H54 (cell line): Measurements from ENCODE around the gene CLCN3.
A peak's percentile ranks its signal among the peaks of the same experiment; 100 is the strongest.

Experiments
- DNase-seq: peaks from one replicate; pipeline ENCODE4 v3.0.0; 2011; ENCODE audit warnings: low spot score, mixed read lengths; ENCODE audit not compliant: insufficient read length
- FAIRE-seq: peaks from 3 replicates; lab custom pipeline; 2011; peaks lifted over from hg19 to GRCh38; lab: Jason Lieb, UNC
- POLR2A ChIP-seq: IDR thresholded peaks from 2 replicates; pipeline ENCODE4 v1.6.1; 2011; ENCODE audit warnings: low read depth, mild to moderate bottlenecking, low read length

Gene CLCN3

GRCh38 chr4:169655401-169655800, 35.0 kb downstream of the CLCN3 start:
- no peak for TF ChIP-seq POLR2A
- no peak for DNase-seq
- no peak for FAIRE-seq

- FAIRE-seq, result no peak
- TF ChIP-seq POLR2A, result no peak
- DNase-seq, result no peak
Measured at GRCh38 chr4:169657470-169658107, 37.2 kb downstream of the CLCN3 start.

GRCh38 chr4:169658196-169658595, 37.8 kb downstream of the CLCN3 start:
- TF ChIP-seq POLR2A, result no peak
- no peak for FAIRE-seq
- DNase-seq, result no peak

- DNase-seq (no peak), FAIRE-seq (peak; percentile 15)
- no peak for TF ChIP-seq POLR2A
Measured at GRCh38 chr4:169658975-169659715, 38.8 kb downstream of the CLCN3 start.

- DNase-seq, result peak; percentile 29
- TF ChIP-seq POLR2A, result no peak
- FAIRE-seq, result peak; percentile 99
Measured at GRCh38 chr4:169659716-169660670, 39.6 kb downstream of the CLCN3 start.

- no peak for DNase-seq
- no peak for FAIRE-seq
- TF ChIP-seq POLR2A, result no peak
Measured at GRCh38 chr4:169660929-169661328, 40.6 kb downstream of the CLCN3 start.

GRCh38 chr4:169661761-169662160, 41.4 kb downstream of the CLCN3 start:
- TF ChIP-seq POLR2A, result no peak
- no peak for FAIRE-seq
- DNase-seq, result no peak

- FAIRE-seq (no peak), DNase-seq (no peak)
- TF ChIP-seq POLR2A, result no peak
Measured at GRCh38 chr4:169662206-169662605, 41.8 kb downstream of the CLCN3 start.

- no peak for TF ChIP-seq POLR2A
- DNase-seq (no peak), FAIRE-seq (no peak)
Measured at GRCh38 chr4:169663402-169663801, 43.0 kb downstream of the CLCN3 start.

GRCh38 chr4:169663831-169664230, 43.5 kb downstream of the CLCN3 start:
- no peak for TF ChIP-seq POLR2A
- DNase-seq, result peak; percentile 4
- peak; percentile 77 for FAIRE-seq

GRCh38 chr4:169664615-169665014, 44.2 kb downstream of the CLCN3 start:
- FAIRE-seq (no peak), DNase-seq (no peak)
- no peak for TF ChIP-seq POLR2A

GRCh38 chr4:169665046-169665737, 44.8 kb downstream of the CLCN3 start:
- DNase-seq (no peak), FAIRE-seq (no peak)

GRCh38 chr4:169668069-169668721, 47.8 kb downstream of the CLCN3 start:
- no peak for TF ChIP-seq POLR2A
- DNase-seq (no peak), FAIRE-seq (no peak)

More at GRCh38 chr4:169665046-169665737, 44.8 kb downstream of the CLCN3 start:
- TF ChIP-seq POLR2A, result no peak
